ENCODE measurements around the gene TACC2. TPM values are rescaled to one million over a fixed set of nuclear protein-coding genes. Genes with fewer than 3 reads are reported as not detected.

TACC2 gene
- total RNA-seq, 1 experiment from 2014 or later = 89.0 TPM

GRCh38 chr10:122240401-122240800 lies 251.4 kb downstream of the TACC2 start:
- POLR2A ChIA-PET = no interaction called here
- no TSS peak for BruUV-seq (replicated peaks)
- Mint-ChIP-seq H3K4me3 (ENCODE audit: unreplicated experiment) (no peak overlapping the region), H3K27me3 (ENCODE audit: insufficient read depth, unreplicated experiment) (no peaks in the 10 kb centered on the region), H3K27ac (ENCODE audit: low read depth, unreplicated experiment) (peak overlapping the region; percentile 44), H3K4me1 (ENCODE audit: insufficient read depth, unreplicated experiment) (no peaks in the 10 kb centered on the region), H3K36me3 (ENCODE audit: insufficient read depth, unreplicated experiment) (peaks cover 93% of the 10 kb centered on the region), H3K9me3 (ENCODE audit: unreplicated experiment) (no peaks in the 10 kb centered on the region)
- CTCF ChIA-PET = interaction anchor here (0.6 kb wide), 1 partner anchor 27 kb away, joined by 3 read pairs; no protein-coding TSS in a partner anchor
- intact Hi-C loops (cut with micrococcal nuclease) = no loop called here
- TF ChIP-seq, protein P1, sequence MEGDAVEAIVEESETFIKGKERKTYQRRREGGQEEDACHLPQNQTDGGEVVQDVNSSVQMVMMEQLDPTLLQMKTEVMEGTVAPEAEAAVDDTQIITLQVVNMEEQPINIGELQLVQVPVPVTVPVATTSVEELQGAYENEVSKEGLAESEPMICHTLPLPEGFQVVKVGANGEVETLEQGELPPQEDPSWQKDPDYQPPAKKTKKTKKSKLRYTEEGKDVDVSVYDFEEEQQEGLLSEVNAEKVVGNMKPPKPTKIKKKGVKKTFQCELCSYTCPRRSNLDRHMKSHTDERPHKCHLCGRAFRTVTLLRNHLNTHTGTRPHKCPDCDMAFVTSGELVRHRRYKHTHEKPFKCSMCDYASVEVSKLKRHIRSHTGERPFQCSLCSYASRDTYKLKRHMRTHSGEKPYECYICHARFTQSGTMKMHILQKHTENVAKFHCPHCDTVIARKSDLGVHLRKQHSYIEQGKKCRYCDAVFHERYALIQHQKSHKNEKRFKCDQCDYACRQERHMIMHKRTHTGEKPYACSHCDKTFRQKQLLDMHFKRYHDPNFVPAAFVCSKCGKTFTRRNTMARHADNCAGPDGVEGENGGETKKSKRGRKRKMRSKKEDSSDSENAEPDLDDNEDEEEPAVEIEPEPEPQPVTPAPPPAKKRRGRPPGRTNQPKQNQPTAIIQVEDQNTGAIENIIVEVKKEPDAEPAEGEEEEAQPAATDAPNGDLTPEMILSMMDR (IDR thresholded peaks at IDR 0.05; ENCODE audit: unreplicated experiment) = no peak
- DNase-seq (ENCODE audit: unreplicated experiment) = no peak

- CTCF ChIA-PET = interaction anchor here (0.6 kb wide), 1 partner anchor 26 kb away, joined by 3 read pairs; no protein-coding TSS in a partner anchor
Measured at GRCh38 chr10:122241836-122242235, 252.9 kb downstream of the TACC2 start.

GRCh38 chr10:122243550-122243949 lies 254.6 kb downstream of the TACC2 start:
- ChIA-PET CTCF (no interaction called here), POLR2A (interaction anchor here (0.6 to 0.7 kb wide), 3 partner anchors 12 to 80 kb away, joined by 3 read pairs; no protein-coding TSS in a partner anchor)
- BruUV-seq (replicated peaks) = no TSS peak
- DNase-seq (ENCODE audit: unreplicated experiment) = no peak
- H3K27ac Mint-ChIP-seq (ENCODE audit: low read depth, unreplicated experiment) = no peak overlapping the region
- H3K4me1 Mint-ChIP-seq (ENCODE audit: insufficient read depth, unreplicated experiment) = no peaks in the 10 kb centered on the region
- peaks cover 91% of the 10 kb centered on the region for H3K36me3 Mint-ChIP-seq (ENCODE audit: insufficient read depth, unreplicated experiment)
- no peaks in the 10 kb centered on the region for H3K9me3 Mint-ChIP-seq (ENCODE audit: unreplicated experiment)
- intact Hi-C loops (cut with micrococcal nuclease) = no loop called here
- H3K4me3 Mint-ChIP-seq (ENCODE audit: unreplicated experiment) = no peak overlapping the region
- TF ChIP-seq, protein P1 (IDR thresholded peaks at IDR 0.05; ENCODE audit: unreplicated experiment) = no peak
- H3K27me3 Mint-ChIP-seq (ENCODE audit: insufficient read depth, unreplicated experiment) = no peaks in the 10 kb centered on the region

More at GRCh38 chr10:122241836-122242235, 252.9 kb downstream of the TACC2 start:
- TF ChIP-seq, protein P1 (IDR thresholded peaks at IDR 0.05; ENCODE audit: unreplicated experiment) = no peak
- intact Hi-C loops (cut with micrococcal nuclease) = no loop called here
- no peaks in the 10 kb centered on the region for H3K27me3 Mint-ChIP-seq (ENCODE audit: insufficient read depth, unreplicated experiment)
- H3K4me3 Mint-ChIP-seq (ENCODE audit: unreplicated experiment) = no peak overlapping the region
- no peaks in the 10 kb centered on the region for H3K9me3 Mint-ChIP-seq (ENCODE audit: unreplicated experiment)
- H3K36me3 Mint-ChIP-seq (ENCODE audit: insufficient read depth, unreplicated experiment) = peaks cover 93% of the 10 kb centered on the region
- no peak for DNase-seq (ENCODE audit: unreplicated experiment)
- no peaks in the 10 kb centered on the region for H3K4me1 Mint-ChIP-seq (ENCODE audit: insufficient read depth, unreplicated experiment)
- H3K27ac Mint-ChIP-seq (ENCODE audit: low read depth, unreplicated experiment) = no peak overlapping the region
- BruUV-seq (replicated peaks) = no TSS peak
- POLR2A ChIA-PET = no interaction called here

- ChIA-PET CTCF (no interaction called here), POLR2A (interaction anchor here (0.6 kb wide), 2 partner anchors 56 to 79 kb away, joined by 3 read pairs; no protein-coding TSS in a partner anchor)
- no peak for DNase-seq (ENCODE audit: unreplicated experiment)
- H3K27ac Mint-ChIP-seq (ENCODE audit: low read depth, unreplicated experiment) = no peak overlapping the region
- intact Hi-C loops (cut with micrococcal nuclease) = no loop called here
- H3K4me3 Mint-ChIP-seq (ENCODE audit: unreplicated experiment) = no peak overlapping the region
- H3K36me3 Mint-ChIP-seq (ENCODE audit: insufficient read depth, unreplicated experiment) = peaks cover 93% of the 10 kb centered on the region
- no peaks in the 10 kb centered on the region for H3K9me3 Mint-ChIP-seq (ENCODE audit: unreplicated experiment)
- no peaks in the 10 kb centered on the region for H3K27me3 Mint-ChIP-seq (ENCODE audit: insufficient read depth, unreplicated experiment)
- BruUV-seq (replicated peaks) = no TSS peak
- TF ChIP-seq, protein P1 (IDR thresholded peaks at IDR 0.05; ENCODE audit: unreplicated experiment) = no peak
- H3K4me1 Mint-ChIP-seq (ENCODE audit: insufficient read depth, unreplicated experiment) = no peaks in the 10 kb centered on the region
Measured at GRCh38 chr10:122244001-122244975, 255.3 kb downstream of the TACC2 start.

Measured in MCF 10A (cell line).